ENCODE measurements around the gene SLC25A43.

DNA sequence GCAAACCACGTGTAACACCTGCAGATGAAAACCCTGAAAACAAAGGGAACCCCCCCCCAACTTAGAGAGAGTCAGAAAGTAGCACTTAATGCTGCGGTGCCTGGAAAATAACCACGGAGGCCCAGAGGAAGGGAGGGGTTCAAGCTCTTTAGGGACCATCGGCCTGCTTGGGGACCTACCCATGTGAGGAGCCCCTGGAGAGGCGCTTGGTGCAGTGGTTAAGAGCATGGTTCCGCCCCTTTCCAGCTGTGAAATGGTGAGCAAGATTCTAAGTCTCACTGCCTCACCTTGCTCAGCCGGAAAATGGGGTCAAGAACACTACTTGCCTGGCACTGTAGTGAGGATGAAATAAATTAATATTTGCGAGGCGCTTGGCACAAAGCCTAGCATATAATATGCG is 82.9 kb downstream of the SLC25A43 start:
- TF ChIP-seq CTCF (IDR thresholded peaks at IDR 0.05) (no peak), POLR2A (IDR thresholded peaks at IDR 0.05) (no peak)
